HepG2 (cell line): ENCODE measurements around the gene NTPCR. TPM values are rescaled to one million over a fixed set of nuclear protein-coding genes. Genes with fewer than 3 reads are reported as not detected.

Source experiments
- ATAC-seq: fragments of 200-7000 bp; cut with Tn5 transposase; 3 replicates; pipeline ENCODE4 v1.9.1; 2020; ENCODE audit warnings: mild to moderate bottlenecking, moderate library complexity
- BruUV-seq: library from RNA; stranded (reverse); fragments of 400-500 nt; replicated peaks from 2 replicates; lab custom pipeline; 2021; lab: Mats Ljungman, UMichigan
- CTCF ChIA-PET: fragments of 300-600 bp; formaldehyde crosslinking; extraction: SDS; loops from one replicate; lab custom pipeline; 2021; ENCODE audit warnings: low total read pairs, inconsistent platforms, low intra/inter-chr PET ratio; lab: Yijun Ruan, JAX
- POLR2A ChIA-PET: fragments of 350-600 bp; sonication (Branson Sonifier 250); formaldehyde crosslinking; loops from one replicate; lab custom pipeline; 2020; ENCODE audit warnings: antibody characterized with exemption, inconsistent platforms; lab: Yijun Ruan, JAX
- DNase-seq: peaks from one replicate; pipeline ENCODE4 v3.0.0-alpha.2; 2015; ENCODE audit warnings: low spot score
- FAIRE-seq: peaks from 3 replicates; lab custom pipeline; 2011; peaks lifted over from hg19 to GRCh38; lab: Jason Lieb, UNC
- H2AFZ ChIP-seq: one replicate; pipeline ENCODE4 v1.6.1; 2011; ENCODE audit warnings: low read length, inconsistent platforms
- H3K27ac ChIP-seq: fragments of 300-600 bp; 3 replicates; pipeline ENCODE4 v1.8.0; 2011; ENCODE audit warnings: mixed run types, mild to moderate bottlenecking, mixed read lengths, low read length, inconsistent platforms; ENCODE audit not compliant: insufficient read depth; ENCODE audit errors: extremely low read length
- H3K27me3 ChIP-seq, 2 experiments: fragments of 200-600 bp in 1 of 2; 2 replicates in 1 of 2; 3 replicates in 1 of 2; pipeline versions ENCODE4 v1.6.0 to v1.8.0; 2011; ENCODE audit warnings: low read length in 2 of 2, mild to moderate bottlenecking in 2 of 2, moderate library complexity in 2 of 2, inconsistent platforms in 1 of 2; ENCODE audit not compliant: insufficient read depth in 2 of 2, control insufficient read depth in 1 of 2
- H3K36me3 ChIP-seq, 2 experiments: fragments of 200-600 bp in 1 of 2; replicated peaks in 1 of 2; 2 replicates in 1 of 2; 3 replicates in 1 of 2; pipeline versions ENCODE4 v1.5.1 to v1.8.0; 2011; ENCODE audit warnings: low read length in 2 of 2, inconsistent platforms in 1 of 2; ENCODE audit not compliant: insufficient read depth in 2 of 2, control insufficient read depth in 1 of 2
- H3K4me1 ChIP-seq: 2 replicates; pipeline ENCODE4 v1.5.1; 2012; ENCODE audit warnings: low read length, inconsistent platforms; ENCODE audit not compliant: insufficient read depth
- H3K4me2 ChIP-seq: 2 replicates; pipeline ENCODE4 v1.6.0; 2011; ENCODE audit warnings: low read depth, low read length, inconsistent platforms
- H3K4me3 ChIP-seq, 3 experiments: fragments of 200-600 bp in 1 of 3; sonication (generic), shearing (Covaris generic) in 1 of 3; replicated peaks in 1 of 3; 2 replicates each; pipeline ENCODE4 v1.5.1; 2011 to 2016; ENCODE audit warnings: low read length in 3 of 3, inconsistent platforms in 2 of 3, low read depth in 2 of 3, mild to moderate bottlenecking in 2 of 3, control low read depth in 1 of 3, mixed read lengths in 1 of 3; ENCODE audit not compliant: insufficient read depth in 1 of 3
- H3K79me2 ChIP-seq: one replicate; pipeline ENCODE4 v1.6.1; 2011; ENCODE audit warnings: low read length, inconsistent platforms; ENCODE audit not compliant: insufficient read depth
- H3K9ac ChIP-seq: 2 replicates; pipeline ENCODE4 v1.6.0; 2011; ENCODE audit warnings: mild to moderate bottlenecking, low read depth, low read length, inconsistent platforms; ENCODE audit not compliant: insufficient read depth
- H3K9me3 ChIP-seq: 2 replicates; pipeline ENCODE4 v1.5.1; 2012; ENCODE audit warnings: mild to moderate bottlenecking, low read length
- H4K20me1 ChIP-seq: 2 replicates; pipeline ENCODE4 v1.6.0; 2011; ENCODE audit warnings: inconsistent platforms, mild to moderate bottlenecking, low read length, moderate library complexity; ENCODE audit not compliant: insufficient read depth
- AKNA ChIP-seq: sonication (generic); formaldehyde crosslinking; IDR thresholded peaks from 2 replicates; pipeline ENCODE4 v1.4.0; 2020; ENCODE audit warnings: missing genetic modification reagents, borderline replicate concordance
- MIXL1 ChIP-seq: IDR thresholded peaks from 2 replicates; pipeline ENCODE4 v1.6.1; 2016
- ZBTB20 ChIP-seq: sonication (generic); formaldehyde crosslinking; IDR thresholded peaks from 2 replicates; pipeline ENCODE4 v1.8.1; 2023; ENCODE audit warnings: missing genetic modification reagents, low read depth, mild to moderate bottlenecking, borderline replicate concordance
- ZNF350 ChIP-seq: sonication (generic); formaldehyde crosslinking; IDR thresholded peaks from 2 replicates; pipeline ENCODE4 v1.4.0; 2020; ENCODE audit warnings: mild to moderate bottlenecking, low read depth, missing genetic modification reagents, borderline replicate concordance
- ZNF737 ChIP-seq: sonication (generic); formaldehyde crosslinking; IDR thresholded peaks from 2 replicates; pipeline ENCODE4 v1.5.0; 2020; ENCODE audit warnings: missing genetic modification reagents, mild to moderate bottlenecking, borderline replicate concordance
- ZSCAN22 ChIP-seq: sonication (generic); formaldehyde crosslinking; IDR thresholded peaks from 2 replicates; pipeline ENCODE4 v1.4.0; 2020; ENCODE audit warnings: mild to moderate bottlenecking, missing genetic modification reagents
- WGBS: methylation state at CpG from one replicate; pipeline ENCODE4 v1.1.6; 2017; ENCODE audit warnings: low lambda C conversion rate; 5-methylcytosine and 5-hydroxymethylcytosine counted together
- in situ Hi-C: cut with HindIII; loops from 2 replicates; pipeline ENCODE4 v1.10.0; 2017; ENCODE audit warnings: low pct_unique_long_range_greater_than_20kb; ENCODE audit not compliant: extremely low pct_ligation_motif_present
- intact Hi-C: fragments of 100-400 bp; cut with micrococcal nuclease; formaldehyde crosslinking; loops from one replicate; pipeline ENCODE4 v1.10.0; 2022; ENCODE audit not compliant: unreplicated experiment
- polyA plus RNA-seq, 8 experiments: library from polyadenylated mRNA; depleted of rRNA in 3 of 8; stranded (reverse) in 7 of 8; unstranded in 1 of 8; fragments of >200 nt; fragmentation: Illumina TruSeq in 4 of 8; extraction: Trizol in 4 of 8; gene quantifications; 2 replicates each; pipeline versions ENCODE4 v1.2.1 to v1.2.3, GENCODE V29; 2011 to 2016; ENCODE audit warnings: low read depth in 4 of 8, missing spikeins in 1 of 8, mixed read lengths in 1 of 8; ENCODE audit not compliant: insufficient read depth in 1 of 8
- total RNA-seq, 5 experiments: library from RNA; depleted of rRNA; stranded (reverse); fragments of >200 nt; fragmentation: Illumina TruSeq; extraction: Trizol; gene quantifications; 2 replicates each; pipeline ENCODE4 v1.2.3, GENCODE V29; 2016; ENCODE audit warnings: low read depth in 1 of 5

NTPCR gene
- total and polyA plus RNA-seq, 2 of the 13 experiments (the other 11 are each of a cell fraction or from before 2014, with no cell fraction given): 11.7 to 47.0 TPM

GRCh38 chr1:233027046-233027445 lies 76.6 kb downstream of the NTPCR start:
- ChIA-PET CTCF (no interaction called here), POLR2A (no interaction called here)
- 2% methylated on average over 5 of the region's 5 CpGs for WGBS
- no peaks in the 10 kb centered on the region for H3K79me2 ChIP-seq
- peaks cover 4 to 5% of the 10 kb centered on the region in 2 experiments; a peak in 3 of 5 replicates for H3K27me3 ChIP-seq
- no peaks in the 10 kb centered on the region for H3K36me3 ChIP-seq
- H3K9ac ChIP-seq: no peak overlapping the region
- FAIRE-seq (no peak), ATAC-seq (no peak)
- H4K20me1 ChIP-seq: no peaks in the 10 kb centered on the region
- H3K27ac ChIP-seq: no peak overlapping the region
- no peaks in the 10 kb centered on the region for H3K4me1 ChIP-seq
- intact Hi-C loops (no loop called here), in situ Hi-C loops (loop anchor here (5.0 kb wide), 1 partner anchor 390 kb away; no protein-coding TSS in a partner anchor)
- TF ChIP-seq ZSCAN22 (CRISPR knock-in tag) (no peak), MIXL1 (CRISPR knock-in tag) (no peak), ZNF350 (CRISPR knock-in tag) (no peak), ZNF737 (CRISPR knock-in tag) (no peak), ZBTB20 (no peak), AKNA (no peak)
- TF ChIP-seq, all 625 proteins: peak for 0
- no peak for DNase-seq
- H3K9me3 ChIP-seq: no peaks in the 10 kb centered on the region
- H3K4me2 ChIP-seq: no peak overlapping the region
- no TSS peak for BruUV-seq
- H3K4me3 ChIP-seq: no peak overlapping the region
- no peak overlapping the region for H2AFZ ChIP-seq
